WTC11 (cell line): ENCODE data around the gene PCBP3. TPM values are rescaled to one million over a fixed set of nuclear protein-coding genes. Genes with fewer than 3 reads are reported as not detected.
A peak's percentile ranks its signal among the peaks of the same experiment; 100 is the strongest.

Source experiments
- ATAC-seq: fragments of 200-7000 bp; cut with Tn5 transposase; 2 replicates; pipeline ENCODE4 v1.10.0; 2021; ENCODE audit warnings: mild to moderate bottlenecking, moderate library complexity
- CTCF ChIA-PET: fragments of 300-600 bp; sonication (Branson Sonifier 250); formaldehyde crosslinking; loops from one replicate; lab custom pipeline; 2021; ENCODE audit warnings: antibody characterized with exemption; lab: Charles Lee
- POLR2A ChIA-PET: fragments of 350-600 bp; sonication (Branson Sonifier 250); formaldehyde crosslinking; loops from one replicate; lab custom pipeline; 2021; ENCODE audit warnings: antibody characterized with exemption; lab: Charles Lee
- DNase-seq: peaks from one replicate; pipeline ENCODE4 v3.0.0; 2021; ENCODE audit warnings: low spot score
- H3K27ac Mint-ChIP-seq: 2 replicates; pipeline ENCODE4 v1.8.0; 2021; ENCODE audit warnings: mixed read lengths
- H3K27me3 Mint-ChIP-seq: 2 replicates; pipeline ENCODE4 v1.8.0; 2021; ENCODE audit warnings: low read depth, mild to moderate bottlenecking, moderate library complexity, mixed read lengths
- H3K36me3 Mint-ChIP-seq: 2 replicates; pipeline ENCODE4 v1.8.0; 2021; ENCODE audit warnings: mixed read lengths
- H3K4me1 Mint-ChIP-seq: 2 replicates; pipeline ENCODE4 v1.8.0; 2022; ENCODE audit warnings: mixed read lengths
- H3K4me3 Mint-ChIP-seq: 2 replicates; pipeline ENCODE4 v1.8.0; 2021; ENCODE audit warnings: mild to moderate bottlenecking, moderate library complexity, mixed read lengths
- H3K9me3 Mint-ChIP-seq: 2 replicates; pipeline ENCODE4 v1.8.0; 2021; ENCODE audit warnings: mixed read lengths
- E2F5 ChIP-seq: sonication (generic); formaldehyde crosslinking; IDR thresholded peaks from 2 replicates; pipeline ENCODE4 v1.8.1; 2022; ENCODE audit warnings: mild to moderate bottlenecking, moderate library complexity, missing genetic modification reagents
- ELF4 ChIP-seq: sonication (generic); formaldehyde crosslinking; IDR thresholded peaks from 2 replicates; pipeline ENCODE4 v1.8.1; 2022; ENCODE audit warnings: low read depth, mild to moderate bottlenecking, moderate library complexity, missing genetic modification reagents
- FOXK1 ChIP-seq: sonication (generic); formaldehyde crosslinking; IDR thresholded peaks from 2 replicates; pipeline ENCODE4 v1.8.0; 2022; ENCODE audit warnings: mild to moderate bottlenecking, moderate library complexity, missing genetic modification reagents
- FOXP4 ChIP-seq: sonication (generic); formaldehyde crosslinking; IDR thresholded peaks from 2 replicates; pipeline ENCODE4 v1.8.0; 2022; ENCODE audit warnings: mild to moderate bottlenecking, missing genetic modification reagents
- KAT7 ChIP-seq: sonication (generic); formaldehyde crosslinking; IDR thresholded peaks from 2 replicates; pipeline ENCODE4 v1.8.1; 2023; ENCODE audit warnings: missing genetic modification reagents, mild to moderate bottlenecking, borderline replicate concordance
- MAX ChIP-seq: sonication (generic); formaldehyde crosslinking; IDR thresholded peaks from 2 replicates; pipeline ENCODE4 v1.8.0; 2022; ENCODE audit warnings: mild to moderate bottlenecking, missing genetic modification reagents
- MYBL2 ChIP-seq: sonication (generic); formaldehyde crosslinking; IDR thresholded peaks from 2 replicates; pipeline ENCODE4 v1.8.1; 2023; ENCODE audit warnings: mild to moderate bottlenecking, moderate library complexity, missing genetic modification reagents
- NFYB ChIP-seq: sonication (generic); formaldehyde crosslinking; conservative IDR thresholded peaks from 2 replicates; pipeline ENCODE4 v1.8.0; 2022; ENCODE audit warnings: low read depth, missing genetic modification reagents
- NR1H2 ChIP-seq: sonication (generic); formaldehyde crosslinking; IDR thresholded peaks from 2 replicates; pipeline ENCODE4 v1.9.0; 2021; ENCODE audit warnings: mild to moderate bottlenecking, moderate library complexity, missing genetic modification reagents
- NR2C2 ChIP-seq: sonication (generic); formaldehyde crosslinking; IDR thresholded peaks from 2 replicates; pipeline ENCODE4 v1.8.0; 2022; ENCODE audit warnings: mild to moderate bottlenecking, missing genetic modification reagents
- NR3C1 ChIP-seq: sonication (generic); formaldehyde crosslinking; conservative IDR thresholded peaks from 2 replicates; pipeline ENCODE4 v1.8.1; 2023; ENCODE audit warnings: low read depth, mild to moderate bottlenecking, missing genetic modification reagents
- PRRX2 ChIP-seq: fragments of 250-450 bp; sonication (Bioruptor Pico); IDR thresholded peaks from 2 replicates; pipeline ENCODE4 v1.8.0; 2021; ENCODE audit warnings: mild to moderate bottlenecking
- RELA ChIP-seq: sonication (generic); formaldehyde crosslinking; IDR thresholded peaks from 2 replicates; pipeline ENCODE4 v1.8.1; 2022; ENCODE audit warnings: missing genetic modification reagents, mild to moderate bottlenecking, borderline replicate concordance
- SOX15 ChIP-seq: fragments of 250-450 bp; sonication (Bioruptor Pico); IDR thresholded peaks from 2 replicates; pipeline ENCODE4 v1.9.0; 2021; ENCODE audit warnings: mild to moderate bottlenecking
- SP1 ChIP-seq: sonication (generic); formaldehyde crosslinking; conservative IDR thresholded peaks from 2 replicates; pipeline ENCODE4 v1.8.1; 2022; ENCODE audit warnings: missing genetic modification reagents
- USF1 ChIP-seq: sonication (generic); formaldehyde crosslinking; IDR thresholded peaks from 2 replicates; pipeline ENCODE4 v1.8.0; 2022; ENCODE audit warnings: mild to moderate bottlenecking, missing genetic modification reagents
- ZBTB43 ChIP-seq: sonication (generic); formaldehyde crosslinking; IDR thresholded peaks from 2 replicates; pipeline ENCODE4 v1.8.1; 2023; ENCODE audit warnings: mild to moderate bottlenecking, missing genetic modification reagents
- total RNA-seq: library from RNA; stranded (reverse); gene quantifications from 3 replicates; pipeline ENCODE4 v1.2.3, GENCODE V29; 2021
- TF ChIP-seq, protein P1 (sequence below): sonication (generic); formaldehyde crosslinking; IDR thresholded peaks from 2 replicates; pipeline ENCODE4 v1.8.1; 2022; ENCODE audit warnings: missing genetic modification reagents, borderline replicate concordance
- TF ChIP-seq, protein P2 (sequence below): sonication (generic); formaldehyde crosslinking; IDR thresholded peaks from 2 replicates; pipeline ENCODE4 v1.8.1; 2023; ENCODE audit warnings: mild to moderate bottlenecking, moderate library complexity, missing genetic modification reagents
- TF ChIP-seq, protein P3 (sequence below): fragments of 250-450 bp; sonication (Bioruptor Pico); IDR thresholded peaks from 2 replicates; pipeline ENCODE4 v1.8.0; 2021; ENCODE audit warnings: mild to moderate bottlenecking

Gene PCBP3
- total RNA-seq, 1 experiment from 2014 or later: 8.5 TPM

- no peaks in the 10 kb centered on the region for H3K9me3 Mint-ChIP-seq
- peaks cover 1% of the 10 kb centered on the region for H3K27me3 Mint-ChIP-seq
- peak overlapping the region; percentile 78 for H3K4me3 Mint-ChIP-seq
- peaks cover 25% of the 10 kb centered on the region for H3K4me1 Mint-ChIP-seq
- POLR2A ChIA-PET: no interaction called here
- no peak overlapping the region for H3K27ac Mint-ChIP-seq
- no peak for TF ChIP-seq PRRX2 (CRISPR knock-in tag)
- TF ChIP-seq, protein P1, sequence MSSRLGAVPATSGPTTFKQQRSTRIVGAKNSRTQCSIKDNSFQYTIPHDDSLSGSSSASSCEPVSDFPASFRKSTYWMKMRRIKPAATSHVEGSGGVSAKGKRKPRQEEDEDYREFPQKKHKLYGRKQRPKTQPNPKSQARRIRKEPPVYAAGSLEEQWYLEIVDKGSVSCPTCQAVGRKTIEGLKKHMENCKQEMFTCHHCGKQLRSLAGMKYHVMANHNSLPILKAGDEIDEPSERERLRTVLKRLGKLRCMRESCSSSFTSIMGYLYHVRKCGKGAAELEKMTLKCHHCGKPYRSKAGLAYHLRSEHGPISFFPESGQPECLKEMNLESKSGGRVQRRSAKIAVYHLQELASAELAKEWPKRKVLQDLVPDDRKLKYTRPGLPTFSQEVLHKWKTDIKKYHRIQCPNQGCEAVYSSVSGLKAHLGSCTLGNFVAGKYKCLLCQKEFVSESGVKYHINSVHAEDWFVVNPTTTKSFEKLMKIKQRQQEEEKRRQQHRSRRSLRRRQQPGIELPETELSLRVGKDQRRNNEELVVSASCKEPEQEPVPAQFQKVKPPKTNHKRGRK (CRISPR knock-in tag): no peak
- TF ChIP-seq SOX15 (CRISPR knock-in tag): no peak
- TF ChIP-seq, protein P2, sequence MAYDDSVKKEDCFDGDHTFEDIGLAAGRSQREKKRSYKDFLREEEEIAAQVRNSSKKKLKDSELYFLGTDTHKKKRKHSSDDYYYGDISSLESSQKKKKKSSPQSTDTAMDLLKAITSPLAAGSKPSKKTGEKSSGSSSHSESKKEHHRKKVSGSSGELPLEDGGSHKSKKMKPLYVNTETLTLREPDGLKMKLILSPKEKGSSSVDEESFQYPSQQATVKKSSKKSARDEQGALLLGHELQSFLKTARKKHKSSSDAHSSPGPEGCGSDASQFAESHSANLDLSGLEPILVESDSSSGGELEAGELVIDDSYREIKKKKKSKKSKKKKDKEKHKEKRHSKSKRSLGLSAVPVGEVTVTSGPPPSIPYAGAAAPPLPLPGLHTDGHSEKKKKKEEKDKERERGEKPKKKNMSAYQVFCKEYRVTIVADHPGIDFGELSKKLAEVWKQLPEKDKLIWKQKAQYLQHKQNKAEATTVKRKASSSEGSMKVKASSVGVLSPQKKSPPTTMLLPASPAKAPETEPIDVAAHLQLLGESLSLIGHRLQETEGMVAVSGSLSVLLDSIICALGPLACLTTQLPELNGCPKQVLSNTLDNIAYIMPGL: peak; percentile 55
- peak; percentile 40; the same call in 1 of the 2 replicates for TF ChIP-seq FOXP4 (CRISPR knock-in tag)
- peak; percentile 57; the same call in 1 of the 2 replicates for TF ChIP-seq SP1 (CRISPR knock-in tag)
- TF ChIP-seq USF1 (CRISPR knock-in tag): 0 out of 2 replicates have a peak, but pooled peaks have one; percentile 21
- no peak for TF ChIP-seq NR3C1 (CRISPR knock-in tag)
- TF ChIP-seq RELA (CRISPR knock-in tag): 0 out of 2 replicates have a peak, but pooled peaks have one; percentile 28
- no peak for TF ChIP-seq MYBL2 (CRISPR knock-in tag)
- no peak for TF ChIP-seq NR2C2 (CRISPR knock-in tag)
- TF ChIP-seq E2F5 (CRISPR knock-in tag): 0 out of 2 replicates have a peak, but pooled peaks have one; percentile 23
- TF ChIP-seq NR1H2: no peak
- TF ChIP-seq, protein P3, sequence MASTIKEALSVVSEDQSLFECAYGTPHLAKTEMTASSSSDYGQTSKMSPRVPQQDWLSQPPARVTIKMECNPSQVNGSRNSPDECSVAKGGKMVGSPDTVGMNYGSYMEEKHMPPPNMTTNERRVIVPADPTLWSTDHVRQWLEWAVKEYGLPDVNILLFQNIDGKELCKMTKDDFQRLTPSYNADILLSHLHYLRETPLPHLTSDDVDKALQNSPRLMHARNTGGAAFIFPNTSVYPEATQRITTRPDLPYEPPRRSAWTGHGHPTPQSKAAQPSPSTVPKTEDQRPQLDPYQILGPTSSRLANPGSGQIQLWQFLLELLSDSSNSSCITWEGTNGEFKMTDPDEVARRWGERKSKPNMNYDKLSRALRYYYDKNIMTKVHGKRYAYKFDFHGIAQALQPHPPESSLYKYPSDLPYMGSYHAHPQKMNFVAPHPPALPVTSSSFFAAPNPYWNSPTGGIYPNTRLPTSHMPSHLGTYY (CRISPR knock-in tag): no peak
- TF ChIP-seq FOXK1 (CRISPR knock-in tag): peak; percentile 8; the same call in 1 of the 2 replicates
- peak; percentile 64 for TF ChIP-seq MAX (CRISPR knock-in tag)
- TF ChIP-seq KAT7 (CRISPR knock-in tag): 0 out of 2 replicates have a peak, but pooled peaks have one; percentile 42
- TF ChIP-seq ELF4 (CRISPR knock-in tag): no peak
- 0 out of 2 replicates have a peak, but pooled peaks have one; percentile 43 for TF ChIP-seq ZBTB43 (CRISPR knock-in tag)
- TF ChIP-seq NFYB (CRISPR knock-in tag): no peak
- TF ChIP-seq, all 79 proteins: peak for 10
- CTCF ChIA-PET: interaction anchor here (0.6 to 5.0 kb wide), 15 partner anchors 8 to 333 kb away, joined by 3 to 40 read pairs (median 5); partner anchors contain the start of gene COL6A1
- DNase-seq (peak; percentile 52), ATAC-seq (peak; percentile 3)
- H3K36me3 Mint-ChIP-seq: no peaks in the 10 kb centered on the region
These were observed 330.8 kb downstream of the PCBP3 start for GRCh38 chr21:45974073-45975019.
